WTC11 (cell line): ENCODE measurements around the gene PRKACB. TPM values are rescaled to one million over a fixed set of nuclear protein-coding genes. Genes with fewer than 3 reads are reported as not detected.

Experiments
- ATAC-seq: fragments of 200-7000 bp; cut with Tn5 transposase; 2 replicates; pipeline ENCODE4 v1.10.0; 2021; ENCODE audit warnings: mild to moderate bottlenecking, moderate library complexity
- CTCF ChIA-PET: fragments of 300-600 bp; sonication (Branson Sonifier 250); formaldehyde crosslinking; loops from one replicate; lab custom pipeline; 2021; ENCODE audit warnings: antibody characterized with exemption; lab: Charles Lee
- POLR2A ChIA-PET: fragments of 350-600 bp; sonication (Branson Sonifier 250); formaldehyde crosslinking; loops from one replicate; lab custom pipeline; 2021; ENCODE audit warnings: antibody characterized with exemption; lab: Charles Lee
- DNase-seq: peaks from one replicate; pipeline ENCODE4 v3.0.0; 2021; ENCODE audit warnings: low spot score
- H3K27ac Mint-ChIP-seq: 2 replicates; pipeline ENCODE4 v1.8.0; 2021; ENCODE audit warnings: mixed read lengths
- H3K27me3 Mint-ChIP-seq: 2 replicates; pipeline ENCODE4 v1.8.0; 2021; ENCODE audit warnings: low read depth, mild to moderate bottlenecking, moderate library complexity, mixed read lengths
- H3K36me3 Mint-ChIP-seq: 2 replicates; pipeline ENCODE4 v1.8.0; 2021; ENCODE audit warnings: mixed read lengths
- H3K4me1 Mint-ChIP-seq: 2 replicates; pipeline ENCODE4 v1.8.0; 2022; ENCODE audit warnings: mixed read lengths
- H3K4me3 Mint-ChIP-seq: 2 replicates; pipeline ENCODE4 v1.8.0; 2021; ENCODE audit warnings: mild to moderate bottlenecking, moderate library complexity, mixed read lengths
- H3K9me3 Mint-ChIP-seq: 2 replicates; pipeline ENCODE4 v1.8.0; 2021; ENCODE audit warnings: mixed read lengths
- AFF4 ChIP-seq: sonication (generic); formaldehyde crosslinking; IDR thresholded peaks from 2 replicates; pipeline ENCODE4 v1.8.1; 2023; ENCODE audit warnings: mild to moderate bottlenecking, missing genetic modification reagents, borderline replicate concordance
- ATF1 ChIP-seq: sonication (generic); formaldehyde crosslinking; IDR thresholded peaks from 2 replicates; pipeline ENCODE4 v1.8.1; 2023; ENCODE audit warnings: mild to moderate bottlenecking, moderate library complexity, missing genetic modification reagents
- CBFB ChIP-seq: sonication (generic); formaldehyde crosslinking; IDR thresholded peaks from 2 replicates; pipeline ENCODE4 v1.8.1; 2022; ENCODE audit warnings: mild to moderate bottlenecking, low read depth, missing genetic modification reagents
- CREB1 ChIP-seq: sonication (generic); formaldehyde crosslinking; IDR thresholded peaks from 2 replicates; pipeline ENCODE4 v1.8.0; 2023; ENCODE audit warnings: mild to moderate bottlenecking, missing genetic modification reagents
- CREM ChIP-seq: sonication (generic); formaldehyde crosslinking; IDR thresholded peaks from 2 replicates; pipeline ENCODE4 v1.8.1; 2022; ENCODE audit warnings: mild to moderate bottlenecking, missing genetic modification reagents, moderate library complexity
- E2F5 ChIP-seq: sonication (generic); formaldehyde crosslinking; IDR thresholded peaks from 2 replicates; pipeline ENCODE4 v1.8.1; 2022; ENCODE audit warnings: mild to moderate bottlenecking, moderate library complexity, missing genetic modification reagents
- FOXJ3 ChIP-seq: sonication (generic); formaldehyde crosslinking; IDR thresholded peaks from 2 replicates; pipeline ENCODE4 v1.9.0; 2021; ENCODE audit warnings: missing genetic modification reagents, mild to moderate bottlenecking, borderline replicate concordance
- FOXK1 ChIP-seq: sonication (generic); formaldehyde crosslinking; IDR thresholded peaks from 2 replicates; pipeline ENCODE4 v1.8.0; 2022; ENCODE audit warnings: mild to moderate bottlenecking, moderate library complexity, missing genetic modification reagents
- FOXP1 ChIP-seq: sonication (generic); formaldehyde crosslinking; IDR thresholded peaks from 2 replicates; pipeline ENCODE4 v1.8.0; 2022; ENCODE audit warnings: missing genetic modification reagents, mild to moderate bottlenecking, moderate library complexity, borderline replicate concordance
- HMGA2 ChIP-seq: fragments of 250-450 bp; sonication (Bioruptor Pico); IDR thresholded peaks from 2 replicates; pipeline ENCODE4 v1.4.0; 2021; ENCODE audit warnings: mild to moderate bottlenecking, moderate library complexity
- HMGXB4 ChIP-seq: sonication (generic); formaldehyde crosslinking; IDR thresholded peaks from 2 replicates; pipeline ENCODE4 v1.8.1; 2023; ENCODE audit warnings: mild to moderate bottlenecking, moderate library complexity, missing genetic modification reagents
- NFATC4 ChIP-seq: fragments of 250-450 bp; sonication (Bioruptor Pico); IDR thresholded peaks from 2 replicates; pipeline ENCODE4 v1.9.0; 2021; ENCODE audit warnings: mild to moderate bottlenecking
- NR2C2 ChIP-seq: sonication (generic); formaldehyde crosslinking; IDR thresholded peaks from 2 replicates; pipeline ENCODE4 v1.8.0; 2022; ENCODE audit warnings: mild to moderate bottlenecking, missing genetic modification reagents
- RORB ChIP-seq: fragments of 250-450 bp; sonication (Bioruptor Pico); IDR thresholded peaks from 2 replicates; pipeline ENCODE4 v1.9.0; 2021; ENCODE audit warnings: mild to moderate bottlenecking
- SMAD4 ChIP-seq: sonication (generic); formaldehyde crosslinking; IDR thresholded peaks from 2 replicates; pipeline ENCODE4 v1.8.0; 2022; ENCODE audit warnings: mild to moderate bottlenecking, missing genetic modification reagents
- STAT6 ChIP-seq: sonication (generic); formaldehyde crosslinking; conservative IDR thresholded peaks from 2 replicates; pipeline ENCODE4 v1.8.1; 2023; ENCODE audit warnings: mild to moderate bottlenecking, low read depth, missing genetic modification reagents, moderate library complexity
- TEAD4 ChIP-seq: sonication (generic); formaldehyde crosslinking; IDR thresholded peaks from 2 replicates; pipeline ENCODE4 v1.8.0; 2022; ENCODE audit warnings: mild to moderate bottlenecking, missing genetic modification reagents
- ZNF121 ChIP-seq: sonication (generic); formaldehyde crosslinking; IDR thresholded peaks from 2 replicates; pipeline ENCODE4 v1.8.0; 2023; ENCODE audit warnings: missing genetic modification reagents
- ZNF416 ChIP-seq: fragments of 250-450 bp; sonication (Bioruptor Pico); IDR thresholded peaks from 2 replicates; pipeline ENCODE4 v1.9.0; 2021; ENCODE audit warnings: mild to moderate bottlenecking, inconsistent platforms
- ZNF671 ChIP-seq: fragments of 250-450 bp; sonication (Bioruptor Pico); IDR thresholded peaks from 2 replicates; pipeline ENCODE4 v1.8.0; 2021; ENCODE audit warnings: mild to moderate bottlenecking
- total RNA-seq: library from RNA; stranded (reverse); gene quantifications from 3 replicates; pipeline ENCODE4 v1.2.3, GENCODE V29; 2021
- TF ChIP-seq, protein P1 (sequence below): sonication (generic); formaldehyde crosslinking; IDR thresholded peaks from 2 replicates; pipeline ENCODE4 v1.8.1; 2022; ENCODE audit warnings: mild to moderate bottlenecking, missing genetic modification reagents, moderate library complexity, borderline replicate concordance
- TF ChIP-seq, protein P2 (sequence below): fragments of 250-450 bp; sonication (Bioruptor Pico); IDR thresholded peaks from 2 replicates; pipeline ENCODE4 v1.9.0; 2021; ENCODE audit warnings: mild to moderate bottlenecking
- TF ChIP-seq, protein P3 (sequence below): sonication (generic); formaldehyde crosslinking; IDR thresholded peaks from 2 replicates; pipeline ENCODE4 v1.8.0; 2022; ENCODE audit warnings: mild to moderate bottlenecking, missing genetic modification reagents

Gene PRKACB
- total RNA-seq, 1 experiment from 2014 or later, result 18.4 TPM

GRCh38 chr1:84155517-84155916 is 11.4 kb downstream of the PRKACB start (continued):
- no peak for TF ChIP-seq STAT6 (CRISPR knock-in tag)
- TF ChIP-seq RORB (CRISPR knock-in tag), result no peak
- TF ChIP-seq, protein P1, sequence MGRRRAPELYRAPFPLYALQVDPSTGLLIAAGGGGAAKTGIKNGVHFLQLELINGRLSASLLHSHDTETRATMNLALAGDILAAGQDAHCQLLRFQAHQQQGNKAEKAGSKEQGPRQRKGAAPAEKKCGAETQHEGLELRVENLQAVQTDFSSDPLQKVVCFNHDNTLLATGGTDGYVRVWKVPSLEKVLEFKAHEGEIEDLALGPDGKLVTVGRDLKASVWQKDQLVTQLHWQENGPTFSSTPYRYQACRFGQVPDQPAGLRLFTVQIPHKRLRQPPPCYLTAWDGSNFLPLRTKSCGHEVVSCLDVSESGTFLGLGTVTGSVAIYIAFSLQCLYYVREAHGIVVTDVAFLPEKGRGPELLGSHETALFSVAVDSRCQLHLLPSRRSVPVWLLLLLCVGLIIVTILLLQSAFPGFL (CRISPR knock-in tag), result no peak
- TF ChIP-seq AFF4 (CRISPR knock-in tag), result no peak
- TF ChIP-seq HMGA2 (CRISPR knock-in tag), result no peak
- TF ChIP-seq ATF1 (CRISPR knock-in tag), result no peak
- no peak for TF ChIP-seq CREB1 (CRISPR knock-in tag)
- TF ChIP-seq, protein P2, sequence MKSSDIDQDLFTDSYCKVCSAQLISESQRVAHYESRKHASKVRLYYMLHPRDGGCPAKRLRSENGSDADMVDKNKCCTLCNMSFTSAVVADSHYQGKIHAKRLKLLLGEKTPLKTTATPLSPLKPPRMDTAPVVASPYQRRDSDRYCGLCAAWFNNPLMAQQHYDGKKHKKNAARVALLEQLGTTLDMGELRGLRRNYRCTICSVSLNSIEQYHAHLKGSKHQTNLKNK (CRISPR knock-in tag), result no peak
- no peak for TF ChIP-seq NFATC4 (CRISPR knock-in tag)

DNA sequence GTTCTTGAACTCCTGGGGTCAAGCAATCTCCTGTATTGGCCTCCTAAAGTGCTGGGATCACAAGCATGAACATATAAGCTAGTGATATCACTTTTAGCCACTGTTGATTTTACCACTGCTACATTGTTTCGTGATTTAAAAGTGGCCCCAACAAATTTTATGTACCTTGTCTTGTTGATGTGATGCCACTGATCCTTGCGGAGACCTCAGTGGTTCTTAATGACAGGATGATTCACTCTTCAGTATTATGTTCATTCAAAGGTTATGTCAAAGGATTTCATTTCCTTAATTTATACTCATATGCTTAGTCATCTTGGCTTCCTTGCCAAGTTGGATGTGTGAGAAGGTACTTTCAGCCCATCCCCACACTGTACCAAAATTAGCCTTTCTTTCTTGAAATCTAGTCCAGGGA is 12.1 kb downstream of the PRKACB start:
- Mint-ChIP-seq H3K9me3 (no peaks in the 10 kb centered on the region), H3K27me3 (no peaks in the 10 kb centered on the region), H3K4me1 (peaks cover 2% of the 10 kb centered on the region; the same call in 1 of the 2 replicates), H3K36me3 (no peaks in the 10 kb centered on the region), H3K4me3 (no peak overlapping the region), H3K27ac (no peak overlapping the region)
- CTCF ChIA-PET, result no interaction called here
- no peak for TF ChIP-seq HMGXB4 (CRISPR knock-in tag)
- TF ChIP-seq ZNF671 (CRISPR knock-in tag), result no peak
- TF ChIP-seq FOXP1, result no peak
- POLR2A ChIA-PET, result no interaction called here
- no peak for ATAC-seq
- DNase-seq, result no peak

- H3K9me3 Mint-ChIP-seq, result no peaks in the 10 kb centered on the region
- no peaks in the 10 kb centered on the region for H3K36me3 Mint-ChIP-seq
- H3K4me3 Mint-ChIP-seq, result no peak overlapping the region
- DNase-seq, result no peak
- CTCF ChIA-PET, result no interaction called here
- H3K27me3 Mint-ChIP-seq, result no peaks in the 10 kb centered on the region
- ATAC-seq, result no peak
- POLR2A ChIA-PET, result no interaction called here
- H3K27ac Mint-ChIP-seq, result no peak overlapping the region
- TF ChIP-seq NR2C2 (CRISPR knock-in tag) (no peak), FOXP1 (no peak), ZNF121 (CRISPR knock-in tag) (no peak), E2F5 (no peak), SMAD4 (no peak), FOXK1 (CRISPR knock-in tag) (no peak), ZNF416 (CRISPR knock-in tag) (no peak), CREM (CRISPR knock-in tag) (no peak), CBFB (CRISPR knock-in tag) (no peak), TEAD4 (CRISPR knock-in tag) (no peak), FOXJ3 (no peak)
- TF ChIP-seq, protein P3, sequence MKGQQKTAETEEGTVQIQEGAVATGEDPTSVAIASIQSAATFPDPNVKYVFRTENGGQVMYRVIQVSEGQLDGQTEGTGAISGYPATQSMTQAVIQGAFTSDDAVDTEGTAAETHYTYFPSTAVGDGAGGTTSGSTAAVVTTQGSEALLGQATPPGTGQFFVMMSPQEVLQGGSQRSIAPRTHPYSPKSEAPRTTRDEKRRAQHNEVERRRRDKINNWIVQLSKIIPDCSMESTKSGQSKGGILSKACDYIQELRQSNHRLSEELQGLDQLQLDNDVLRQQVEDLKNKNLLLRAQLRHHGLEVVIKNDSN (CRISPR knock-in tag), result no peak
- H3K4me1 Mint-ChIP-seq, result no peaks in the 10 kb centered on the region; the same call in 1 of the 2 replicates
Observed at GRCh38 chr1:84159533-84160240, 15.6 kb downstream of the PRKACB start.
